DOHH2 (cell line): ENCODE results near the gene SRC.

ENCODE experiments used
- H3F3A ChIP-seq: fragments of 200-600 bp; sonication (generic), shearing (Covaris generic); 2 replicates; pipeline ENCODE4 v1.6.0; 2016; ENCODE audit warnings: antibody characterized with exemption, mild to moderate bottlenecking; ENCODE audit not compliant: control insufficient read depth, insufficient read depth
- H3K27ac ChIP-seq: fragments of 200-600 bp; sonication (generic); 2 replicates; pipeline ENCODE4 v1.5.1; 2014; ENCODE audit warnings: low read depth, mild to moderate bottlenecking, low read length, moderate library complexity
- H3K27me3 ChIP-seq: fragments of 200-600 bp; sonication (generic); 2 replicates; pipeline ENCODE4 v1.6.1; 2014; ENCODE audit warnings: mild to moderate bottlenecking, low read length, mixed read lengths; ENCODE audit not compliant: control insufficient read depth
- H3K36me3 ChIP-seq: fragments of 200-600 bp; sonication (generic); 2 replicates; pipeline ENCODE4 v1.6.1; 2014; ENCODE audit warnings: mild to moderate bottlenecking, low read length, moderate library complexity, mixed read lengths; ENCODE audit not compliant: control insufficient read depth
- H3K4me1 ChIP-seq: fragments of 200-600 bp; sonication (generic); 2 replicates; pipeline ENCODE4 v1.6.1; 2014; ENCODE audit warnings: mild to moderate bottlenecking, low read length, mixed read lengths; ENCODE audit not compliant: control insufficient read depth
- H3K4me2 ChIP-seq: fragments of 200-600 bp; sonication (generic); 2 replicates; pipeline ENCODE4 v1.6.0; 2014; ENCODE audit warnings: mild to moderate bottlenecking, low read length, moderate library complexity
- H3K4me3 ChIP-seq: fragments of 200-600 bp; sonication (generic); 2 replicates; pipeline ENCODE4 v1.5.1; 2014; ENCODE audit warnings: mild to moderate bottlenecking, low read length, mixed read lengths
- H3K79me2 ChIP-seq: fragments of 200-600 bp; sonication (generic); 2 replicates; pipeline ENCODE4 v1.6.1; 2014; ENCODE audit warnings: mild to moderate bottlenecking, low read length, mixed read lengths; ENCODE audit not compliant: control insufficient read depth
- H3K9me2 ChIP-seq: fragments of 200-600 bp; sonication (generic); replicated peaks from 2 replicates; pipeline ENCODE4 v1.6.1; 2014; ENCODE audit warnings: mild to moderate bottlenecking, low read length, mixed read lengths; ENCODE audit not compliant: control insufficient read depth
- H3K9me3 ChIP-seq: fragments of 200-600 bp; sonication (generic); 2 replicates; pipeline ENCODE4 v1.6.1; 2014; ENCODE audit warnings: antibody characterized with exemption, low read length, mixed read lengths; ENCODE audit not compliant: control insufficient read depth, insufficient read depth
- H4K20me1 ChIP-seq: fragments of 200-600 bp; sonication (generic); 2 replicates; pipeline ENCODE4 v1.6.0; 2014; ENCODE audit warnings: low read depth, mild to moderate bottlenecking, antibody characterized with exemption, low read length, moderate library complexity; ENCODE audit not compliant: control insufficient read depth, insufficient read depth
- EZH2phosphoT487 ChIP-seq: fragments of 200-600 bp; sonication (generic); IDR thresholded peaks from 2 replicates; pipeline ENCODE4 v1.6.1; 2017; ENCODE audit warnings: borderline replicate concordance, mild to moderate bottlenecking, antibody characterized with exemption, low read length, moderate library complexity, mixed read lengths
- TF ChIP-seq, protein P1 (sequence below): fragments of 200-600 bp; sonication (generic); IDR thresholded peaks from one replicate; pipeline ENCODE4 v1.5.1; 2014; ENCODE audit warnings: antibody characterized with exemption, mild to moderate bottlenecking, low read depth, low read length; ENCODE audit not compliant: poor library complexity, severe bottlenecking

The SRC gene

DNA sequence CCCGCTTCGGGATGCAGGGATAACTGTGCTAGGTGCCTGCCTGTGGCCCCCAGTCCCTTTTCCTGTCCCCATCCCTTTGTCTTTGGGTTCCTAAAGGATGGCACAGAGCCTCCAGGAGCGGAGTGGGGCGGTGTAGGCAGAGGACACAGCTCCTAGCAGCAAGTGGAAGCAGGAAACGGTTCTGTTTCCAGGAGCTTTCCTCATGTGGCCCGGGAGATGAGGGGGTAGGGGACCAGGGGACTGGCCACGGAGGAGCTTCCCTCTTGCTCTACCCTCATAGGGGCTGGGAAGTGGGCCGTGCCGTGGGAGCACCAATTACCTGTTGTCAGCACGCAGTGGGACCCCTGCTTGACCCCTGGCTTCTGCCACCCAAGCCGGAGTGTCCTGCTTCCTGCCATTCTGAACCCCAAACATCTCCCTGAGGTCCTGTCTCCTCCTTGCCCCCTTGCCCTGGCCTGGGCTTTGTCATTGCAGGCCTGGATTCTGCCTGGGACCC, 76.9 kb downstream of the SRC start:
- no peak overlapping the region for H3K4me2 ChIP-seq
- H3K9me2 ChIP-seq = no peaks in the 10 kb centered on the region
- H4K20me1 ChIP-seq = no peaks in the 10 kb centered on the region
- no peak overlapping the region for H3K27ac ChIP-seq
- no peak overlapping the region for H3K4me3 ChIP-seq
- H3K79me2 ChIP-seq = no peaks in the 10 kb centered on the region
- no peaks in the 10 kb centered on the region for H3K9me3 ChIP-seq
- TF ChIP-seq, protein P1, sequence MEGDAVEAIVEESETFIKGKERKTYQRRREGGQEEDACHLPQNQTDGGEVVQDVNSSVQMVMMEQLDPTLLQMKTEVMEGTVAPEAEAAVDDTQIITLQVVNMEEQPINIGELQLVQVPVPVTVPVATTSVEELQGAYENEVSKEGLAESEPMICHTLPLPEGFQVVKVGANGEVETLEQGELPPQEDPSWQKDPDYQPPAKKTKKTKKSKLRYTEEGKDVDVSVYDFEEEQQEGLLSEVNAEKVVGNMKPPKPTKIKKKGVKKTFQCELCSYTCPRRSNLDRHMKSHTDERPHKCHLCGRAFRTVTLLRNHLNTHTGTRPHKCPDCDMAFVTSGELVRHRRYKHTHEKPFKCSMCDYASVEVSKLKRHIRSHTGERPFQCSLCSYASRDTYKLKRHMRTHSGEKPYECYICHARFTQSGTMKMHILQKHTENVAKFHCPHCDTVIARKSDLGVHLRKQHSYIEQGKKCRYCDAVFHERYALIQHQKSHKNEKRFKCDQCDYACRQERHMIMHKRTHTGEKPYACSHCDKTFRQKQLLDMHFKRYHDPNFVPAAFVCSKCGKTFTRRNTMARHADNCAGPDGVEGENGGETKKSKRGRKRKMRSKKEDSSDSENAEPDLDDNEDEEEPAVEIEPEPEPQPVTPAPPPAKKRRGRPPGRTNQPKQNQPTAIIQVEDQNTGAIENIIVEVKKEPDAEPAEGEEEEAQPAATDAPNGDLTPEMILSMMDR = no peak
- TF ChIP-seq EZH2phosphoT487 = no peak
- H3K27me3 ChIP-seq = peaks cover 11% of the 10 kb centered on the region
- no peaks in the 10 kb centered on the region for H3K4me1 ChIP-seq
- H3F3A ChIP-seq = no peaks in the 10 kb centered on the region
- no peaks in the 10 kb centered on the region for H3K36me3 ChIP-seq

DNA sequence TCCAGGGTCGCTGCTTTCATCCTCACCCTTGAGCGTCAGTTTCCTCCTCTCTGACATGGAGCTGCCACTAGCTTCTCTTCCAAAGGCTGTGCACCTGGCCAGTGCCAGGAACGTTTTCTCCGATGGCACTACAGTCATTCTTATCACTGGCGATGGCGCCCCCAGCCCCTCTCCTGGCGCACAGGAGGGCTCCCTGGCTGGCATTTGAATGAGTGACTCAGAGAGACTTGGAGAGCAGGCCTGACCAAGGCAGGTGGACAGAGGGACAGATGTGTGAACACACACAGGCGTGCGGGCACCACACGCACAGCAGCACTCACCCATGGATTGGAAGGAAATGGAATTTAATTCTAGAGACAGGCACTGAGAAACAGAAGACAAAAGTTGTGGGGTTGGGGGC, 77.6 kb downstream of the SRC start:
- Histone ChIP-seq H3K27me3 (peaks cover 13% of the 10 kb centered on the region), H3K79me2 (no peaks in the 10 kb centered on the region), H3K27ac (no peak overlapping the region), H3K36me3 (no peaks in the 10 kb centered on the region), H3K4me1 (no peaks in the 10 kb centered on the region), H4K20me1 (no peaks in the 10 kb centered on the region), H3K9me3 (no peaks in the 10 kb centered on the region), H3K4me3 (no peak overlapping the region), H3K9me2 (no peaks in the 10 kb centered on the region), H3K4me2 (no peak overlapping the region), H3F3A (no peaks in the 10 kb centered on the region)
- TF ChIP-seq, protein P1 = no peak
- TF ChIP-seq EZH2phosphoT487 = no peak

DNA sequence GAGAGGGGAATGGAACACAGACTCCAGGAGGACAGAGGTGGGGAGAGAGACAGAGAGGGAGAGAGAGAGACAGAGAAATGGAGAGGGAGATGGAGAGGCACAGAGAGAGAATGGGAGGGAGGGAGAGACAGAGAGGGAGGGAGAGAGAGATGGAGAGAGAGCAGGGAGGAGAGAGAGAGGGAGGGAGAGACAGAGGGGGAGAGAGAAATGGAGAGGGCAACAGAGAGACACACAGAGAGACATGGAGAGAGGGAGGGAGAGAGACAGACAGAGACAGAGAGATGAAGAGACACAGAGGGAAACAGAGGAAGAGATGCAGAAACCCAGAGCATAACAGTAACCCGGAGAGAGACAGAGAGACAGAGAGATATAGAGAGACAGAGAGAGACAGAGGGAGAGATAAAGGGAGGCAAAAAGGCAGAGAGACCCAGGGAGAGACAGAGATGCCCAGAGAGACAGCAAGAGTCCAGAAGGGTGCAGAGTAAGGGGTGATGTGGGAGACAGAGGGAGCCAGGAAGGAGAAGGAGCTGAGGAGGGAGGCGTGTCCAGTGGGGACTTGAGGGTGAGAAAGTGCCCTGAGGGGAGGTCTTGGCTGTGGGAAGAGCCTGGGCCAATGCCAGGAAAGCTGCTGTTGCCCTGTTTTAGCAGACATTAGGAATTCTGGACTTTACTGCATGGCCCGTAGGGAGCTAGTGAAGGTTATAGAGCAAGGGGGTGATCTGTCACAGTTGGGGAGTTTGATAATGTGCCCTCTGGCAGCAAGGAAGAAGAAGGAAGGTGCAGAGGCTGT, 78.3 kb downstream of the SRC start:
- H3K4me1 ChIP-seq = no peaks in the 10 kb centered on the region
- H3F3A ChIP-seq = no peaks in the 10 kb centered on the region
- no peaks in the 10 kb centered on the region for H3K9me2 ChIP-seq
- no peaks in the 10 kb centered on the region for H3K79me2 ChIP-seq
- no peak overlapping the region for H3K27ac ChIP-seq
- H3K4me3 ChIP-seq = no peak overlapping the region
- H3K9me3 ChIP-seq = no peaks in the 10 kb centered on the region
- H3K4me2 ChIP-seq = no peak overlapping the region
- peaks cover 20% of the 10 kb centered on the region for H3K27me3 ChIP-seq
- TF ChIP-seq EZH2phosphoT487 = no peak
- TF ChIP-seq, protein P1 = no peak
- H3K36me3 ChIP-seq = no peaks in the 10 kb centered on the region
- H4K20me1 ChIP-seq = no peaks in the 10 kb centered on the region
